22Rv1 (cell line): Measurements from ENCODE around the gene CACNA1C.

Experiments used
- CTCF ChIP-seq: fragments of 450-650 bp; IDR thresholded peaks from 2 replicates; pipeline ENCODE4 v1.5.1; 2017; ENCODE audit warnings: mild to moderate bottlenecking
- ZFX ChIP-seq: fragments of 450-650 bp; IDR thresholded peaks from 2 replicates; pipeline ENCODE4 v1.6.1; 2017; ENCODE audit warnings: antibody characterized with exemption, borderline replicate concordance

DNA sequence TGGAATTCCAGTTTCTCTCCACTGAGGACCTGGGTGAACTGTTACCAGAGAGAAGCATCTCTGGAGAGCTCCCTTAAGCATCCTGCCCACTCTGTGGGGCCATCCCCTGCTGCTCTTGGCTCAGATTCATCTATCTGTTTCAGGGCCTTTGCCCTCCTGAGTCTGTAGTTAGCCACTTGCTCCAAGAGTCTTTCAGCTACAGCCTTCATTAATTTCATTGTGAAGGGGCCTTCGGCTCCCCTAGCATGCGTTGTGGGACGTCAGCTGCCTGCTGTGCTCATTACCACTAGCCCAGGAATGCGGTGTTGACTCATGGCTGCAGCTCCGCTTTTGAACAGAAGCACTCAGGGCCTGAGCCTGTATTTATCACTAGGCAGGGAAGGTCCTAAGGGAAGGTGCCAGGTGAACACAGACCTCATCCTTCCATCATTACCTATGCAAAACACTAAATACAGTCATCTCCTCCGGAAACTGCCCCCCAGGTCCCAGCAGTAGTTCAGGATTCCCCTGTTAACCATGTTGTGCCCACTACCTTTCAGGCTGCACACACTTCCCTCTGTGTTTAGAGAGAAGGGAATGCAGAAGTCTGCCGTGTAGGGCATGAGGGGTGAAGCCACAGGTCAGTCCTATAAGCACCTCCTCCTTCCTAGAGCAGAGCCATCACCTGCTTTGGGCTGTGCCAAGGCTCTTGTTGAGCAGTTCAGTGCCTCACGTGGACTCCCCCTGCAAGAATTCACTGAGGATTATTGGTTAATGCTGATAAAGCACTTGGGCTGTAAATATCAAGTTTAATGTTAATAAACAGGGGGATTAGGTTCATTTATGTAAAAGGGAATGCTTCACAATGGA is 191.4 kb downstream of the CACNA1C start:
- TF ChIP-seq CTCF (no peak), ZFX (no peak)
